Omental fat pad (tissue), 4 donors: Measurements from ENCODE around the gene TRAF5. TPM values are rescaled to one million over a fixed set of nuclear protein-coding genes. Genes with fewer than 3 reads are reported as not detected.
"Not testable (repeated sequence)": the region's sequence is repeated elsewhere in the genome, so short reads cannot be mapped to it uniquely, and the experiment has no call there.

Experiments used
- ATAC-seq: fragments of 150-250 bp; one replicate; pipeline ENCODE4 v1.9.1; 2016; ENCODE audit warnings: mild to moderate bottlenecking, moderate library complexity; ENCODE audit not compliant: low FRiP score
- DNase-seq: peaks from one replicate; pipeline ENCODE4 v3.0.0-alpha.2; 2019; ENCODE audit warnings: low spot score
- total RNA-seq, 4 donors: library from RNA; depleted of rRNA; stranded (reverse); fragments of >200 nt; gene quantifications; one replicate each; pipeline ENCODE4 v1.1.0, GENCODE V29; 2016
- TF ChIP-seq, protein P1 (sequence below), 3 donors: fragments of 450-650 bp; IDR thresholded peaks; one replicate each; pipeline ENCODE4 v1.5.1; 2016 to 2017; ENCODE audit warnings: antibody characterized with exemption in 3 of 3, mild to moderate bottlenecking in 3 of 3, moderate library complexity in 2 of 3

Gene TRAF5
- total RNA-seq, 4 donors from 2014 or later, result 14.8 to 24.5 (median 18.7) TPM

DNA sequence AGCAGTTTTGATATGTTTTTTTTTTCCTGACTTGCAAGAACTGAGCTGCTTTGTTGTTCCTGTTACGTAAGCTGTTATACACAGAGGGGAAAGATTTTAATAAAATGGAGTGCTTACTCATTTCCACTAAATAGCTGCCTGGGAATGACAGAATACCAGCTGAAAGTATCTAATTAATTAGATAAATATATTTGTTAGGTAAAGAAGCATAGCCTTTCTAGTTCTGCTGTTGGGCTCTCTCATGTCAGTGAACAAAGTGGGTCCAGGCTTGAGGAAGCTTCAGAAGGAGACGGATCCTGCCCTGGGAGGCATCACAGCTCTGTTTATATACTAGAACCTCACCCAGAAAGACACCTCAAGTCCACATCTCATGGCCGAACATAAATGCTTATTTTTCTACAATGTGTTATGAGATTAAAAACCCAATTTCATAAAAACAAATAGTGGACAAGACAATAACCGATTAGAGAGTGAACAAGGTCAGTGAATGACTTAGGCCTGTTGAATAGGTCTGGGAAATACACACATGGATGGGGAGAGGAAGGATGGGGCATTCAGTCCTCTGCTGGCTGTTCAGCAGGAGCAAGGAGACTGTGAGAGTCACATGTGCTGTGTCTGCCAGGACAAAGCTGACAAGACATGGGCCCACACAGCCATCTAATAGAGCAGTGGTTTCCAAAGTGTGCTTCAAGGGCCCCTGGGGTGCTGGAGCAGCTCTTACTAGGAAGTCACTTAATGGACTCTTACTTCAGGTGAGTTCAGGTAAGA is 20.6 kb downstream of the TRAF5 start:
- DNase-seq (no peak), ATAC-seq (no peak)
- TF ChIP-seq, protein P1, sequence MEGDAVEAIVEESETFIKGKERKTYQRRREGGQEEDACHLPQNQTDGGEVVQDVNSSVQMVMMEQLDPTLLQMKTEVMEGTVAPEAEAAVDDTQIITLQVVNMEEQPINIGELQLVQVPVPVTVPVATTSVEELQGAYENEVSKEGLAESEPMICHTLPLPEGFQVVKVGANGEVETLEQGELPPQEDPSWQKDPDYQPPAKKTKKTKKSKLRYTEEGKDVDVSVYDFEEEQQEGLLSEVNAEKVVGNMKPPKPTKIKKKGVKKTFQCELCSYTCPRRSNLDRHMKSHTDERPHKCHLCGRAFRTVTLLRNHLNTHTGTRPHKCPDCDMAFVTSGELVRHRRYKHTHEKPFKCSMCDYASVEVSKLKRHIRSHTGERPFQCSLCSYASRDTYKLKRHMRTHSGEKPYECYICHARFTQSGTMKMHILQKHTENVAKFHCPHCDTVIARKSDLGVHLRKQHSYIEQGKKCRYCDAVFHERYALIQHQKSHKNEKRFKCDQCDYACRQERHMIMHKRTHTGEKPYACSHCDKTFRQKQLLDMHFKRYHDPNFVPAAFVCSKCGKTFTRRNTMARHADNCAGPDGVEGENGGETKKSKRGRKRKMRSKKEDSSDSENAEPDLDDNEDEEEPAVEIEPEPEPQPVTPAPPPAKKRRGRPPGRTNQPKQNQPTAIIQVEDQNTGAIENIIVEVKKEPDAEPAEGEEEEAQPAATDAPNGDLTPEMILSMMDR (IDR thresholded peaks at IDR 0.05), result no peak

DNA sequence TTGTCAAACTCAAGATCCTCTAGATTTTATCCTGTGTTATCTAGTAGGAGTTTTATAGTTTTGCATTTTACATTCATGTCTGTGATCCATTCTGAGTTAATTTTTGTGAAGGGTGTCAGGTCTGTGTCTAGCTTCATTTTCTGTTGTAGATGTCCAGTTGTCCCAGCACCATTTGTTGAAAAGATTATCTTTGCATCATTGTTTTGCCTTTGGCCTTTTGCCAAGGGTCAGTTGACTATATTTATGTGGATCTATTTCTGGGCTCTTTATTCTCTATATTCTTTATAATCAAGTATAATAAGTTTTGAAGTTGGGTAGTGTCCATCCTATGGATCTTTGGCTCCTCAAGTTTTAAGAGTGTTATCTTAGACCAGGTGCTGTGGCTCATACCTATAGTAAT is 21.9 kb downstream of the TRAF5 start:
- TF ChIP-seq, protein P1 (IDR thresholded peaks at IDR 0.05), result no peak
- no peak for ATAC-seq

DNA sequence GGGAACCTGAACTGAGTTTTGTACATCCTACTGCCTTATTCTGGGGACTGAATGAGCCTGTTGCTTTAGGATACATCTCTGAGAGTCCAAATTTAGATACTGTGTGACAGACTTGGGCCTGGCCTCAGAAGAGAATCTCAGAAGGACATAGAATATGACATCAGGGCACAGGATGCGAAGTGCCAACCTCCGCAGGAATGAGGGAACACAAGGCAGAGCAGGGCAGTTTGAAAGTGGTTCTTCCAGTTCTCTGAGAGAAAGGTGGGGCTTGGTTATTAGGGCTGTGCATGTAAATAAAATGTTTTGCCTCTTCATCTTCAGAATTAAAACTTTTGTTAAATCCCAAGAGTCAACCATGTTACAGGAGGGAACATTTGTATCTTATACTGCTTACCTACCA is 23.1 kb downstream of the TRAF5 start:
- DNase-seq, result no peak
- no peak for ATAC-seq
- TF ChIP-seq, protein P1 (IDR thresholded peaks at IDR 0.05), result no peak

More for the DNA sequence above, 21.9 kb downstream of the TRAF5 start:
- no peak for DNase-seq

DNA sequence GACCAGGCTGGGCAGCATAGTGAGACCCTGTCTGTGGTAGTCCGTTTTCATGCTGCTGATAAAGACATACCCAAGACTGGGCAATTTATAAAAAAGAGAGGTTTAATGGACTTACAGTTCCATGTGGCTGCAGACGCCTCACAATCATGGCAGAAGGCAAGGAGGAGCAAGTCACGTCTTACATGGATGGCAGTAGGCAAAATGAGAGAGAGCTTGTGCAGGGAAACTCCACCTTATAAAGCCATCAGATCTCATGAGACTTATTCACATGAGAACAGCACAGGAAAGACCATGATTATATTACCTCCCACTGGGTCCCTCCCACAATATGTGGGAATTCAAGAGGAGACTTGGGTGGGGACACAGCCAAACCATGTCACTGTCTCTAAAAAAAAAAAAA is 25.4 kb downstream of the TRAF5 start:
- DNase-seq, ATAC-seq: not testable (repeated sequence)

DNA sequence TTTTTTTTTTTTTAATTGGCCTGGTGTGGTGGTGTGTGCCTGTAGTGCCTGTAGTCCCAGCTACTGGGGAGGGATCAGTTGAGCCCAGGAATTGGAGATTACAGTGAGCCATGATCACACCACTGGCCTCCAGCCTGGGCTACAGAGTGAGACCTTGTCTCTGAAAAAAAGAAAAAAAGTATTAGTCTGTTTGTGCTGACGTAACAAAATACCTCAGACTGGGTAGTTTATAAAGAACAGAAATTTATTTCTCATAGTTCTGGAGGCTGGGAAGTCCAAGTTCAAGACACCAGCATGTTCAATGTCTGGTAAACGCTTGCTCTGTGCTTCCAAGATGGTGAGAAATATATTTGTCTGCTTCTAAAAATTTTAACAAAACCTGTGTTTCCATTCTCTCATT is 25.8 kb downstream of the TRAF5 start:
- ATAC-seq, result no peak
- no peak for DNase-seq
- TF ChIP-seq, protein P1 (IDR thresholded peaks at IDR 0.05), result no peak

DNA sequence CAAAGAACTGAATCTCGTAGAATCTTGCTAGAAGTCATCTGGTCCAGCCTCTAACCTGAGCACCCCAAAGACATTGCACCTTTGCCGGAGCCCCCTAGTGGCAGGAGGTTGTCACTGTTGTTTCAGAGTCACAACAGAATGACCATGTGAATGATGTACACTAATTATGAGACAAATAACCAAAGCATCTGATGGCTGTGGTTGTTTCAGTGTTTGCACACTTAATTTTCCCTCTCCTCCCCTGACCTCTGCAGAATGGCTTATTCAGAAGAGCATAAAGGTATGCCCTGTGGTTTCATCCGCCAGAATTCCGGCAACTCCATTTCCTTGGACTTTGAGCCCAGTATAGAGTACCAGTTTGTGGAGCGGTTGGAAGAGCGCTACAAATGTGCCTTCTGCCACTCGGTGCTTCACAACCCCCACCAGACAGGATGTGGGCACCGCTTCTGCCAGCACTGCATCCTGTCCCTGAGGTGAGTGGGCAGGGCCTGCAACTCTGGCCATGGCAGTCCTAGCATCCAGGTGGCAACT is 26.4 kb downstream of the TRAF5 start:
- ATAC-seq (no peak), DNase-seq (peak; percentile 36)
- TF ChIP-seq, protein P1 (IDR thresholded peaks at IDR 0.05), result no peak

DNA sequence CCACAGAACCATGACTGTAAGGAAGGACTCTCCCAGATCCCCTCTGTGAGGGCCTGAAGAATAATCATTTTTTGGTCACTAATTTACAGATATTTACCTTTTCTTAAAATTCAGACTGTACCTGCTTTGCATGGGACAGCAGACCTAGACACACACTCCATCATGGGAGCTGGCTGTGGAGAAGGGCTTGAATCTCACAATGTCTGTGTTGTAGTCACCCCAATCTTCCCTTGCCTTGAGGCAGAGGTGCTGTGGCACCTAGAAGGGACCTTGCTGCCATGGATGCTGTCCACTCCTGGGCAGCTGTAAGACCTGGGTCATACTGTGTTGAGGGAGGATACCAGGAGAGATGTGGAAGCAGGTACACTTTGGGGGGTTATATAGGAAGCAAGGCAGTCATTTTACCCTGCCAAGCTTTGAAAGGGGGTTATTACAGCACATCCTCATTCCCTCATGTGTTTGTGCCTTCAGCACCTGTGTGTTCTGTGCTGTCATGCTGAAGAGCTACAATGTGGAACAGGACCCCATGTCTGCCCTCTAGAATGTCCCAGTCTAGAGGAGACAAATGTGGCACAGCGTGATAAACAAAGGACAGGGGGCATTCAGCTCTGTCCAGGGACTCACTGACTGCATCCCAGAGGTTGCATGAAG is 27.1 kb downstream of the TRAF5 start:
- DNase-seq, result no peak
- no peak for ATAC-seq
- TF ChIP-seq, protein P1 (IDR thresholded peaks at IDR 0.05), result no peak
